Motor neuron (in vitro differentiated cells): ENCODE data around the gene FBF1. TPM values are rescaled to one million over a fixed set of nuclear protein-coding genes. Genes with fewer than 3 reads are reported as not detected.
A peak's percentile ranks its signal among the peaks of the same experiment; 100 is the strongest.

Experiments
- ATAC-seq, 8 experiments: fragments of 200-7000 bp; cut with Tn5 transposase; replicated peaks in 6 of 8; 2 replicates each; pipeline ENCODE4 v1.8.0; 2021; ENCODE audit warnings: mild to moderate bottlenecking in 8 of 8, moderate library complexity in 8 of 8
- H3K27ac ChIP-seq, 2 donors: fragments of 250-450 bp; sonication (Bioruptor Pico); 2 replicates each; pipeline ENCODE4 v1.9.0; 2021; ENCODE audit warnings: antibody characterized with exemption in 2 of 2, mild to moderate bottlenecking in 2 of 2, moderate library complexity in 1 of 2
- H3K4me1 ChIP-seq, 2 donors: fragments of 250-450 bp; sonication (Bioruptor Pico); replicated peaks in 1 of 2; 2 replicates each; pipeline ENCODE4 v1.6.1; 2021; ENCODE audit warnings: antibody characterized with exemption in 2 of 2, mild to moderate bottlenecking in 2 of 2, moderate library complexity in 1 of 2
- H3K4me3 ChIP-seq, 5 donors: fragments of 250-450 bp; sonication (Bioruptor Pico); 2 replicates each; pipeline ENCODE4 v1.9.0; 2021; ENCODE audit warnings: antibody characterized with exemption in 5 of 5, mild to moderate bottlenecking in 5 of 5, moderate library complexity in 4 of 5
- whole genome bisulfite sequencing, 10 experiments: fragments of 450-650 bp; shearing (Covaris generic); methylation state at CpG; one replicate each; pipeline ENCODE4 v1.0.0; 2022; 5-methylcytosine and 5-hydroxymethylcytosine counted together
- in situ Hi-C, 9 experiments: fragments of 400-800 bp; cut with MboI; loops; one replicate each; pipeline ENCODE4 v1.15.0; 2021; ENCODE audit warnings: low sequenced_read_pairs in 9 of 9, low pct_unique_long_range_greater_than_20kb in 2 of 9; ENCODE audit not compliant: unreplicated experiment in 9 of 9
- total RNA-seq, 8 experiments: library from RNA; unstranded; fragments of 300-600 nt; gene quantifications; 2 replicates each; pipeline versions ENCODE4 v1.2.3 to v1.2.4, GENCODE V29; 2022

Gene FBF1
- total RNA-seq, 8 experiments from 2014 or later, result 4.8 to 14.7 (median 7.6) TPM

DNA sequence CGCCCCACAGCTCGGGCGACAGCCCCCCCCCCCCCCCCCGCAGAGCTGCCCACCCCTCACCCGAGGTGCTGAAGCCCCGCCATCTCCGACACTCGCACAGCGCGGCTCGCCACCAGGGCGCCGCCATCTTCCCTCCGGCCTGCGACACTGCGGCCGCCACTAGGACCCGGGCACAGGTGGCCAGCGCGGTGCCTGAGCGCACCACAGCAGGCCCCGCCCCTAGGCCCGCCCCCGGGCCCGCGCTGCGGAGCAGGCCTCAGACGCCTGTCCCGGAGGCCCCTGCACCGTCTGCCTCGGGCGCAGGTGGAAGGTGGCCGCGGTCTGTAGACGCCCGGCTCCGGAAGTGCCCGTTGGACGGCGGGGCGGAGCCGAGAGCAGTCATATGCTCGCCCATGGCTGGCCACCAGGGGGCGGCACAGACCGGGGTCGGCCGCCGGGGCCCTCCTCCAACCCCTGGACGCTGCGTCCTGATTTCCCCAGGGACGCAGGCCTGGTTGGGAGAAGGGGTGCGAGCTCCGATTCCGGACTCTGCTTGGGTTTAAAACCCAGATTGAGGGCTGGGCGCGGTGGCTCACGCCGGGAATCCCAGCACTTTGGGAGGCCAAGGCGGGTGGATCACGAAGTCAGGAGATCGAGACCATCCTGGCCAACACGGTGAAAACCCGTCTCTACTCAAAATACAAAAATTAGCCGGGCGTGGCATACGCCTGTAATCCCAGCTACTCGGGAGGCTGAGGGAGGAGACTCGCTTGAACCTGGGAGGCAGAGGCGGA is 35.9 kb downstream of the FBF1 start, which contains the start of gene MRPL38:
Gene MRPL38 (minus strand): TSS at position 136 of the 773 bp plus-strand sequence. CDS start 9 bp downstream, at position 127.
- Histone ChIP-seq H3K4me3 (peak within 1 kb of the TSS; percentile 58 to 93 (median 69)), H3K4me1 (peaks cover 9 to 11% of the 10 kb centered on the region in 2 donors), H3K27ac (peak within 1 kb of the TSS; percentile 54 to 76)
- in situ Hi-C loops, result loop anchor here in 1 of 9 experiments (25.0 kb wide), 1 partner anchor 382 kb away; no protein-coding TSS in a partner anchor
- ATAC-seq, result peak; percentile 88 to 97 (median 97)
- 0 to 55% (median 30%) methylated on average over 2 to 16 of the region's 69 CpGs; no CpG with 5 or more reads in 5 of the 10 experiments for WGBS, 10 experiments

DNA sequence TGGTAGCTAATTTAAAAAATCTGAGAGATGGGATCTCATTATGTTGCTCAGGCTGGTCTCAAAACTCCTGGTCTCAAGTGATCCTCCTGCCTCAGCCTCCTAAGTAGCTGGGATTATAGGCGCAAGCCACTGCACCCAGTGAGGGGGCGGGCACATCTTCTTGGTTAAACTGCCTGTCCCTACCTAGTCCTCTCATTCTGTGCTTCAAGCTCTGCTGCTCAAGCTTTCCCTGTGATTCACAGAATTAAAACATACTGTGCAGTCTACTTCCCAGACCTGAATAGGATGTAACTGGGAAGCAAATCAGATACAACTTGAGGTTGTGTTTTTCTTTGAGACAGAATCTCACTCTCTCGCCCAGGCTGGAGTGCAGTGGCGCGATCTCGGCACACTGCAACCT is 38.4 kb downstream of the FBF1 start:
- no peak for ATAC-seq
- Histone ChIP-seq H3K4me1 (peaks cover 10 to 13% of the 10 kb centered on the region in 2 donors), H3K4me3 (no peak overlapping the region), H3K27ac (no peak overlapping the region)
- in situ Hi-C loops, result loop anchor here in 1 of 9 experiments (25.0 kb wide), 1 partner anchor 385 kb away; no protein-coding TSS in a partner anchor
- whole genome bisulfite sequencing, 10 experiments, result 89 to 100% (median 100%) methylated on average over 2 to 5 of the region's 6 CpGs; no CpG with 5 or more reads in 5 of the 10 experiments

DNA sequence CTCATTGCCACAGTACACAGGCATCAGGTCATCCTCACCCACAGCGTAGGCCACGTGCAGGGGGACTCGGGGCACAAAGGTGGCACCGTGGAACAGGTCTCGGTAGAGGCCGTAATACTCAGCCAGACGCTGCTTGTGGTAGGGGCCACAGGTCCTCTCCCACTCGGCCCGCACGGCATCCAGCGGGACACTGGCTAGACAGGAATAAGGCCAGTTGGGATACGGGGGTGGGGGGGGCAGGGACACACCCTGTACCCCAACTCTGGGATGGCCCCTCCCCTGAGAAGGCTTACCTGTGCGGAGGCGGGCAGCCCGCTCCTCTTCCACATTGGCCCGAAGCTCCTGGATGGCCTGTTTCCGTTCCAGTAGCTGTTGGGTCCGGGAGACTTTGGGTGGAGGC is 39.1 kb downstream of the FBF1 start:
- in situ Hi-C loops, result loop anchor here in 1 of 9 experiments (25.0 kb wide), 1 partner anchor 386 kb away; no protein-coding TSS in a partner anchor
- Histone ChIP-seq H3K4me1 (peaks cover 15 to 17% of the 10 kb centered on the region in 2 donors), H3K4me3 (no peak overlapping the region), H3K27ac (no peak overlapping the region)
- ATAC-seq, result no peak
- WGBS, 10 experiments, result 83 to 100% (median 90%) methylated on average over 1 to 4 of the region's 18 CpGs; no CpG with 5 or more reads in 6 of the 10 experiments

DNA sequence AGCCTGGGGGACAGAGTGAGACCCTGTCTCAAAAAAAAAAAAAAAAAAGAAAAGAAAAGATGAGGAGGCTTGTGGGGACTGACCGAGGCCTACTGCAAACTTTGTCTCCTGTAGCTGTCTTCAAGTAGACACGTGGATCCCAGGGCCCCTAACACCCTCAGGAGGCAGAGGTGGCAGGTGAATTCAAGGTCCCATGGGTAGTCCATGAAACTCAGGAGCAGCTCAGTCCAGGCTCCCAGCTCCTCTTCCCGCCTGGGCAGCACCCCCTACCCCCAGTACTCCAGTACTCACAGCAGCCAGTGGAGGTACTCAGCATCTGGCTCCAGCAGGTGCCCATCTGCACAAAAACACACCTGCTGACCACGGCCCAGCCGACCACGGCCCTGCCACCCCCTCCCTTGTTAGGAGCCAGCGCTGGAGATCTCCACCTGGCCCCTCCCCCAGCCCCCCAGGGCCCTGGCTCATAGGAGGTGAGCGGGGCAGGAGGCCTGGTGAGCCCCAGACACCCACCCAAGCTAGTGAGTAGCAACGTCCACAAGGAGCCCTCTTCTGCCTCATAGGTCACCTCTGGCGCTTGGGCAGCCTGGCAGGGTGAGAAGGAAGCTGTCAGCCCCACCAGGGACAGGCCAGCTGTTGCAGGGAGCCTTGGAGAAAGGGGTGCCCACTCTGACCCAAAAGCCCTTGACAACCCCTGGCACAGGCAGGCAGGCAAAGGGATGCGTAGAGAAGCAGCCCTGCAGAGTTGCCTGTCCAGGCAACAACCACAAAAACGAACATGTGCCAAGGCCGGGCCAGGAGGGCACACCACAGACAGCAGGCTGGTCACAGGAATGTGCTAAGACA is 39.9 kb downstream of the FBF1 start:
- in situ Hi-C loops, result loop anchor here in 1 of 9 experiments (25.0 kb wide), 1 partner anchor 386 kb away; no protein-coding TSS in a partner anchor
- Histone ChIP-seq H3K4me1 (peaks cover 16 to 18% of the 10 kb centered on the region in 2 donors), H3K27ac (no peak overlapping the region), H3K4me3 (no peak overlapping the region)
- no peak for ATAC-seq
- 80 to 100% (median 100%) methylated on average over 1 to 4 of the region's 13 CpGs; no CpG with 5 or more reads in 3 of the 10 experiments for WGBS, 10 experiments

DNA sequence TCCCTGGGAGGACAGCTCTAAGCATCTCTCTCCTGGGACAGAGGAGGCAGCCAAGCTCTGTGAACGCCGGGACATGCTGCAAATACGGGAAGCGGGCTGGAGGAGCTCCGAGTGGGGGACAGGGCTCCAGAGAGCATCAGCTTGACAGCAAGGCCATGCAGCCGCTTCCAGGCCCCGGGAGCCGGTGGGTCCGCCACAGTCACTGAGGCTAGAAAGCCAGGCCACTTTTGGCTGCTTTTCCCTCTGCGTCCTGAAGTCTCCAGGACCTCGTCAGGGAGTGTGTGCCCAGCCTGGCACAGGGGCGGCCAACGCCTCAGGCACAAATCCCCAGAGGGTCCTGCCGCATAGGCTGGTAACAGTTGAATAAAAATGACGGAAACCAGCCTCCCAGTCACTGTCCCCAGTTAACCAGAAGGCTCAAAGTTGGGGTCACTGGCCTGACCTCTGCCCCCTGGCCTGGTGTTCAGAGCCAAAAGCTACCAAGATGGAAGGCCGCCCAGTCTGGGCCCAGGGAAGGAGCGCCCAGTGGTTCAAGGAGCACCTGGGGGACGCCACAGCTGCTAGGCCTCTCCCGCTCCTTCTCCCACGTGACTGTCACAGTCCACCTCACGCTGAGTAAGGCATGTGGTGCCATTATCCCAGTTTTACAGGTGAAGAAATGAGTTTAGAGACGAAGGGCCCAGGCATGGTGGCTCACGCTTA is 40.9 kb downstream of the FBF1 start:
- in situ Hi-C loops, result loop anchor here in 1 of 9 experiments (25.0 kb wide), 1 partner anchor 387 kb away; no protein-coding TSS in a partner anchor
- Histone ChIP-seq H3K4me1 (peaks cover 21 to 25% of the 10 kb centered on the region in 2 donors), H3K27ac (no peak overlapping the region), H3K4me3 (no peak overlapping the region)
- 80 to 100% (median 90%) methylated on average over 1 to 12 of the region's 23 CpGs; no CpG with 5 or more reads in 1 of the 10 experiments for WGBS, 10 experiments
- ATAC-seq, result no peak

DNA sequence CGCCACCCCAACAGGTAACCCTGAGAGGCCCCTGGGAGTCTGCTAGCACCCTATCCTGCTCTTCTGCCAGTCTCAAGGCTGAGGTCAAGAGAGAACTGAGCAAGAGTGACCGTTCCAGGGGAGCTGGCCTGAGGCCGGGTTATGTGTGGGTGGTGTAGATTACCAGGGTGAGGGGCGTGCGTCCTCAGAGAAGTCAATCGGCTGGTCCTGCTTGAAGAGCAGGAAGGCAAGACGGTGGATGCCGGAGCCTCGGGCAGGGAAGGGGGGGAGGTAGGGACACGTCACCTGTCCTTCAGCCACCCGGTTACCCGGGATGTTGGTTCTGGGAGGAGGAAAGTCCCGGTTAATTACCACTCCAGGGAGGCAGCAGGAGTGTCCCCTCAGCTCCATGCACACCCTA is 41.5 kb downstream of the FBF1 start:
- in situ Hi-C loops, result no loop called here
- H3K4me1 ChIP-seq, result peaks cover 24 to 30% of the 10 kb centered on the region in 2 donors
- no peak for ATAC-seq
- 100% methylated on average over 1 of the region's 13 CpGs; no CpG with 5 or more reads in 9 of the 10 experiments for WGBS, 10 experiments
- H3K4me3 ChIP-seq, result no peak overlapping the region
- no peak overlapping the region for H3K27ac ChIP-seq

DNA sequence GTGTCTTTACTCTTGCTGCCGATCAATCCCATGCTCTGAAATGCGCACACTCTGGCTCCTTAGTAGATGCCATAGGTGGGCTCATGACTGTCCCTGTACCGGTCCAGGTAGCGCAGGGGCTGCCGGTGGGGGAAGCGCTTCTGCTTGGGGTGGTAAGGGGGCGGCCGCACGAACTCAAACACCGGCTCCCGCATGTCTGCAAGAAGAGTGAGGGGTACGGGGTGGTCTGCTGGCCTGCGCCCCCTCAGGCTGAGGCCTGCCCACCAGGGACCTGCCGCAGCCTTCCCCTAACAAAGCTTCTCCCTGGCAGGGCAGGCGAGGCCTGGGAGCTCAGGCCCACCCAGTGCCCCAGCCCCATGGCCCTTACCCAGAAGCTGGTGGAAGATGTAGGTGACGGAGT is 42.1 kb downstream of the FBF1 start:
- 90% methylated on average over 2 of the region's 16 CpGs; no CpG with 5 or more reads in 9 of the 10 experiments for WGBS, 10 experiments
- Histone ChIP-seq H3K4me3 (no peak overlapping the region), H3K4me1 (peaks cover 21 to 30% of the 10 kb centered on the region in 2 donors), H3K27ac (no peak overlapping the region)
- no peak for ATAC-seq
- in situ Hi-C loops, result no loop called here

DNA sequence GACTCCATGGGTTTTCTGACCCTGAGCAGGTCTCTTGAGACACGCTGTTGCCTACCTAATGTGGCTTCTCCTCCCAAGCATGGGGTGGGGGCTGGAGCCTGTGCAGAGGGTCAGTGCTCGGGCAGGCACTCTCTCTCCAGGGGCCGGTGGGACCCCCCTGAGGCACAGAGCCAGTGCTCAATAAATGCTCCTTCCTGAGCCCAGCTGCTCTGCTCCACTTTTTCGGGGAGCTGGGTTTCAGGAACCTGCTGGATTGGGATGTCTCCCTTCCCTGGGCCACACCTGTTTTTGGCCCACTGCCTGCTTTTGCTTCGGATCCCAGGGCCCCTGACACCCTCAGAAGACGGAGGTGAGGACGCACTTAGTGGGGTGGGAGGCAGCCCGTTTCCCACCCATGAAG is 42.8 kb downstream of the FBF1 start:
- H3K4me3 ChIP-seq, result no peak overlapping the region
- ATAC-seq, result no peak
- WGBS, 10 experiments, result 80 to 93% (median 91%) methylated on average over 2 to 4 of the region's 8 CpGs; no CpG with 5 or more reads in 5 of the 10 experiments
- in situ Hi-C loops, result no loop called here
- H3K4me1 ChIP-seq, result peaks cover 18 to 23% of the 10 kb centered on the region in 2 donors
- H3K27ac ChIP-seq, result no peak overlapping the region

DNA sequence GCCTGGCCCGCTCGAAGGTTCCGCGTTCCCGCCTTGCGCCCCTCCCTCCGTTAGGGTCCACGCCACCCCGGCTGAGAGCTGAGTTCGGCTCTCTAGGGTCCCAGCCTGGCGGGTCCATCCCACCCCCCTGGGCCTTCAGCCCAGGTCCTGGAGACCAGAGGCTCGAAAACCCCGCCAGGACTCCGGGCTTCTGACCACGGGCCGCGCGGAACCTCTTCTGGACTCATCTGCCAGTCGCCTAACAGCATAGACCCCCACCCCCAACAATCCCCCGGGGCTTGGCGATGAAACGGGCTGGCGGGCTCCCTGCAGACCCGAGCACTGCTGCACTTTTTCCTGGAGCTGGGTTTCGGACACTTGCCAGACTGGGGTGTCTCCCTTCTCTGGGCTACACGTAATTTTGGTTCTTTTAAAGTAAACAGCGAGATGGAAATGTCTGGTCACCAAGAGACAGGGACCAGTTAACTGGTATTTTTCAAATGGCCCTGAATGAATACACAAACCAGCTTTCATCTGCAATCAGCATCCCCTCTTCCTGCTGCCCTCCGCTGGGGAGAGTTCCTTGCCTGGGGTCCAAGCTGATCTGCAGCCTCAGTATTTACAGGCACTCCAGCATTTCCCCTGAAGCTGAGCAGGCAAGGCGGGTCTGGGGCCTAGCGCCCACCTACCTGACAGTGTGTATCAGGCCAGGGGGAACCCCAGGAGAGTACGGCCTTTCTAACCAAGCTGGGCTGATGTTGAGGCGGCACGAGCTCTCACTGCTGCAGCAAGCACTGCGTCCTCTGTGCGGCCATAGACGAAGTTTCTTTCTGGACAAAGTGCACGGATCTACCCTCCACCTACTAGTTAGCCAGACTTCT is 43.5 kb downstream of the FBF1 start:
- Histone ChIP-seq H3K27ac (peak overlapping the region; percentile 90 to 95), H3K4me1 (peaks cover 18 to 23% of the 10 kb centered on the region in 2 donors), H3K4me3 (peak overlapping the region; percentile 43 to 86 (median 58))
- in situ Hi-C loops, result no loop called here
- 60 to 90% (median 80%) methylated on average over 1 to 16 of the region's 37 CpGs; no CpG with 5 or more reads in 2 of the 10 experiments for WGBS, 10 experiments
- no peak for ATAC-seq

DNA sequence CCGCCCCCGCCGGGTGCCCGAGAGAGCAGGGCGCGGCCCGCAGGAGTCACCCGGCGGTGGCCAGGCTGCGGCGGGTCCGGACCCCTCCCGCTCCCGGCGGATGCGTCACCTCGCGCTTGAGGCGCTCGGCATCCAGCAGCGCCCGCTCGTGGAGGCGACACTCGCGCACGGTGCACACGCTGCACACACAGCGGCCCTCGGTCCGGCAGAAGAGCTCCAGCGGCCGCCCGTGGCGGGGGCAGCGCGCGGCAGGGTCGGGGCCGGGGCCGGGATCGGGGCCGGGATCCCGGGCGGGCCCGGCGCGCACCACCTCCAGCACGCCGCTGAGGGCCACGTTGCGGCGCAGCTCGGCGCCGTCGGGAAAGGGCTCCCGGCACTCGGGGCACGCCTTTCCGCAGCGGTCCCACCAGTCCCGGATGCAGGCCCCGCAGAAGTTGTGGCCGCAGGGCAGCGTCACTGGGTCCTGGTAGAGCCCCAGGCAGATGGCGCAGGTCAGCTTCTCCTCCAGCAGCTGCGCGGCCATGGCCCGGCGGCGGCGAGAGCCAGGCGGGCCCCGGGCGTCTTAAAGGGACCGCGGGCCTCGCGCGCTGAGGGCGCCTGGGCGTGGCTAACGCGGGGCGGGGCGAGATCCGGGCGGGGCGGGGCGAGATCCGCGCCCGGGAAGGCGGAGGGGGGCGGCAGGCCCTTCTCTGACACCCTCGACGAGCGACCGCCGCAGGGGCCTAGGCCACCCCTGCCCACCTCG is 44.3 kb downstream of the FBF1 start, which contains the start of gene TRIM65:
Gene TRIM65 (minus strand): TSS at position 537 of the 745 bp plus-strand sequence. CDS start 14 bp downstream, at position 523.
- in situ Hi-C loops, result no loop called here
- WGBS, 10 experiments, result no CpG with 5 or more reads among the region's 102 CpGs
- peak within 1 kb of the TSS; percentile 43 to 86 (median 58) for H3K4me3 ChIP-seq

More for the DNA sequence above, 44.3 kb downstream of the FBF1 start, which contains the start of gene TRIM65:
- peaks cover 18 to 23% of the 10 kb centered on the region in 2 donors for H3K4me1 ChIP-seq
- peak within 1 kb of the TSS; percentile 90 to 95 for H3K27ac ChIP-seq
- ATAC-seq, result peak; percentile 78 to 88 (median 82)
